Ovary (tissue), 9 donors: ENCODE results near the gene EML6. TPM values are rescaled to one million over a fixed set of nuclear protein-coding genes. Genes with fewer than 3 reads are reported as not detected.

Experiments
- DNase-seq, 5 donors: peaks; one replicate each; pipeline ENCODE4 v3.0.0-alpha.2; 2019 to 2020
- H3K27ac ChIP-seq, 2 donors: fragments of 200-600 bp; one replicate each; pipeline versions ENCODE4 v1.5.1 to v1.8.0; 2019 to 2022
- H3K27me3 ChIP-seq: fragments of 200-600 bp; one replicate; pipeline ENCODE4 v1.8.0; 2022
- H3K36me3 ChIP-seq: fragments of 200-600 bp; sonication (generic); one replicate; pipeline ENCODE4 v1.5.1; 2019
- H3K4me1 ChIP-seq: one replicate; pipeline ENCODE4 v1.8.1; 2013; ENCODE audit warnings: mild to moderate bottlenecking, moderate library complexity; ENCODE audit not compliant: insufficient read depth
- H3K4me3 ChIP-seq: fragments of 200-600 bp; sonication (generic); one replicate; pipeline ENCODE4 v1.5.1; 2017
- H3K9me3 ChIP-seq, 2 donors: fragments of 200-600 bp in 1 of 2; sonication (generic) in 1 of 2; one replicate each; pipeline versions ENCODE4 v1.5.1 to v1.8.1; 2013 to 2019; ENCODE audit warnings: mild to moderate bottlenecking in 1 of 2, moderate library complexity in 1 of 2
- EP300 ChIP-seq: sonication (generic); formaldehyde crosslinking; IDR thresholded peaks from one replicate; pipeline ENCODE4 v1.6.1; 2017; ENCODE audit warnings: antibody characterized with exemption
- POLR2A ChIP-seq: fragments of 450-650 bp; IDR thresholded peaks from one replicate; pipeline ENCODE4 v1.6.1; 2017; ENCODE audit warnings: antibody characterized with exemption, mild to moderate bottlenecking, moderate library complexity
- WGBS, 3 donors: extraction: QIAGEN DNeasy Blood & Tissue Kit in 1 of 3; methylation state at CpG; one replicate each; pipeline versions ENCODE4 v1.1.5 to v1.1.7; 2013 to 2017; 5-methylcytosine and 5-hydroxymethylcytosine counted together
- intact Hi-C, 4 donors: fragments of 100-400 bp; cut with DNase I; formaldehyde crosslinking; loops; one replicate each; pipeline versions ENCODE4 v1.11.0 to v1.15.1; 2022 to 2023
- polyA plus RNA-seq, 2 donors: library from polyadenylated mRNA; stranded (reverse); fragments of 200-250 nt in 1 of 2; fragments of 350-450 nt in 1 of 2; fragmentation: Illumina TruSeq in 1 of 2; extraction: RNeasy Lipid Tissue Mini Kit (QIAGEN cat#74804) in 1 of 2; gene quantifications; one replicate each; pipeline ENCODE4 v1.2.3, GENCODE V29; 2013 to 2014
- total RNA-seq, 7 donors: library from RNA; depleted of rRNA in 2 of 7; stranded (reverse); fragments of >200 nt in 2 of 7; fragmentation: NEBNext Ultra II Directional in 3 of 7; extraction: Animal tissue kit (Norgen Biotek cat#: 25700) in 3 of 7; gene quantifications; one replicate each; pipeline versions ENCODE4 v1.1.0 to v1.2.4, GENCODE V29; 2016 to 2023
- TF ChIP-seq, protein P1 (sequence below), 3 donors: fragments of 450-650 bp in 2 of 3; fragments of 200-600 bp in 1 of 3; IDR thresholded peaks; one replicate each; pipeline versions ENCODE4 v1.5.1 to v1.8.0; 2016 to 2022; ENCODE audit warnings: antibody characterized with exemption in 3 of 3, mild to moderate bottlenecking in 1 of 3
- donor health status: DM: no; HTN: no; CAD: no; lungs with moderate emphysema.
- donor health status: DM: no; HTN: no; CAD: no.
- donor health status: Bipolar disorder and iron deficiency.
- donor health status: DM: yes; HTN: yes; CAD: no.
- donor health status: DM: no; HTN: no; CAD: no.
- donor health status: DM: yes; HTN: yes; CAD: no.

EML6 gene
- total and polyA plus RNA-seq, 9 donors = 0.22 to 3.7 (median 0.48) TPM

DNA sequence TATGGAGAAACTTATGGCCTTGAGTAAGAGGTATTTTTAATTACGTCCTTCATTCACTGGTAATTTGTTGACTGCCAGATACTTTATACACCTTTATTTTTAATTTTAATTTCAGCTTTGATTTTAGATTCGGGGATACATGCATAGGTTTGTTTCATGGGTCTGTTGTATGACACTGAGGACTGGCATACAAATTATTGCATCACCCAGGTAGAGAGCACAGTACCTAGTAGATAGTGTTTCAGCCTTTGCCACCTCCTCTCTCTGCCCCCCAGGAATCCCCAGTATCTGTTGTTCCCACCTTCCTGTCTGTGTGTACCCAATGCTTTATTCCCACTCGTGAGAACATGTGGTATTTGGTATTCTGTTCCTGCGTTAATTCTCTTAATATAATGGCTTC lies 188.8 kb downstream of the EML6 start:
- no peaks in the 10 kb centered on the region for H3K27me3 ChIP-seq
- no peaks in the 10 kb centered on the region for H3K4me1 ChIP-seq
- TF ChIP-seq, protein P1, sequence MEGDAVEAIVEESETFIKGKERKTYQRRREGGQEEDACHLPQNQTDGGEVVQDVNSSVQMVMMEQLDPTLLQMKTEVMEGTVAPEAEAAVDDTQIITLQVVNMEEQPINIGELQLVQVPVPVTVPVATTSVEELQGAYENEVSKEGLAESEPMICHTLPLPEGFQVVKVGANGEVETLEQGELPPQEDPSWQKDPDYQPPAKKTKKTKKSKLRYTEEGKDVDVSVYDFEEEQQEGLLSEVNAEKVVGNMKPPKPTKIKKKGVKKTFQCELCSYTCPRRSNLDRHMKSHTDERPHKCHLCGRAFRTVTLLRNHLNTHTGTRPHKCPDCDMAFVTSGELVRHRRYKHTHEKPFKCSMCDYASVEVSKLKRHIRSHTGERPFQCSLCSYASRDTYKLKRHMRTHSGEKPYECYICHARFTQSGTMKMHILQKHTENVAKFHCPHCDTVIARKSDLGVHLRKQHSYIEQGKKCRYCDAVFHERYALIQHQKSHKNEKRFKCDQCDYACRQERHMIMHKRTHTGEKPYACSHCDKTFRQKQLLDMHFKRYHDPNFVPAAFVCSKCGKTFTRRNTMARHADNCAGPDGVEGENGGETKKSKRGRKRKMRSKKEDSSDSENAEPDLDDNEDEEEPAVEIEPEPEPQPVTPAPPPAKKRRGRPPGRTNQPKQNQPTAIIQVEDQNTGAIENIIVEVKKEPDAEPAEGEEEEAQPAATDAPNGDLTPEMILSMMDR (IDR thresholded peaks at IDR 0.05) = no peak
- no peak for TF ChIP-seq EP300
- no peak for TF ChIP-seq POLR2A
- H3K36me3 ChIP-seq = no peaks in the 10 kb centered on the region
- no peak overlapping the region for H3K4me3 ChIP-seq
- no peaks in the 10 kb centered on the region for H3K9me3 ChIP-seq
- no peak for DNase-seq
- H3K27ac ChIP-seq = no peak overlapping the region
- intact Hi-C loops = no loop called here
- 86 to 90% (median 90%) methylated on average over 4 of the region's 4 CpGs for WGBS, 3 donors

DNA sequence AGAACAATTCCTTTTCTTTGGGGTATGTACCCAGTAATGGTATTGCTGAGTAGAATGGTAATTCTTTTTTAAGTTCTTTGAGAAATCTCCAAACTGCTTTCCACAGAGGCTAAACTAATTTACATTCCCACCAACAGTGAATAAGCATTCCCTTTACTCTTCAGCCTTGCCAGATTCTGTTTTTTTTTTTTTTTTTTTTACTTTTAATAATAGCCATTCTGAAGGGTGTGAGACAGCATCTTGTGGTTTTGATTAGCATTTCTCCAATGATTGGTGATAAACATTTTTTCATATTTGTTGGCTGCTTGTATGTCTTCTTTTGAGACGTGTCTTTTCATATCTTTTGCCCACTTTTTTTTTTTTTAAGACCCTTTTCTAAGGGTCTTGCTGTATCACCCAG lies 189.4 kb downstream of the EML6 start:
- Histone ChIP-seq H3K27ac (no peak overlapping the region), H3K9me3 (no peaks in the 10 kb centered on the region), H3K4me3 (no peak overlapping the region), H3K4me1 (no peaks in the 10 kb centered on the region), H3K27me3 (no peaks in the 10 kb centered on the region), H3K36me3 (no peaks in the 10 kb centered on the region)
- DNase-seq = no peak
- 77 to 86% (median 83%) methylated on average over 1 of the region's 1 CpG for WGBS, 3 donors
- intact Hi-C loops = no loop called here
- TF ChIP-seq, protein P1 (IDR thresholded peaks at IDR 0.05) = no peak
- TF ChIP-seq EP300 (no peak), POLR2A (no peak)

DNA sequence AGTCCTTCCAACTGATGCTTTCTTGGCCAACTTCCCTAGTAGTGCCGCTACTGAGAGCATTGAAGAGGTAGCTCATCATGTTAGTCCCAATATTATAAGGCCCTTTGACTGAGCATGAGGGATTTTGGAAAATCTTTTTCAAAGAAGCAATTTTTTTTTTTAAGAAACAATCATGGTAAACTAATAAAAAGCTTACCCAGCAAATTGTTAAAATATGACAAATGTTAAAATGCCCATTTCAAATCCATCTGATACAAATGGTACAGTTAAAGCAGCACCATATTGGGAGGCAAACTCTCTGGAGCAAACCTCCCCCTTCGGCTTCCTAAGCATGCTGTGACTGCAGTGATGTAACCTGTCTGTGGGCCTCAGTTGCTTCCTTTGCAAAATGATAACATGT lies 191.2 kb downstream of the EML6 start:
- Histone ChIP-seq H3K27me3 (no peaks in the 10 kb centered on the region), H3K36me3 (no peaks in the 10 kb centered on the region), H3K27ac (no peak overlapping the region), H3K4me1 (no peaks in the 10 kb centered on the region), H3K9me3 (no peaks in the 10 kb centered on the region), H3K4me3 (no peak overlapping the region)
- TF ChIP-seq EP300 (no peak), POLR2A (no peak)
- TF ChIP-seq, protein P1 (IDR thresholded peaks at IDR 0.05) = no peak
- 95 to 96% (median 96%) methylated on average over 2 of the region's 2 CpGs for WGBS, 3 donors
- intact Hi-C loops = no loop called here
- DNase-seq = no peak

DNA sequence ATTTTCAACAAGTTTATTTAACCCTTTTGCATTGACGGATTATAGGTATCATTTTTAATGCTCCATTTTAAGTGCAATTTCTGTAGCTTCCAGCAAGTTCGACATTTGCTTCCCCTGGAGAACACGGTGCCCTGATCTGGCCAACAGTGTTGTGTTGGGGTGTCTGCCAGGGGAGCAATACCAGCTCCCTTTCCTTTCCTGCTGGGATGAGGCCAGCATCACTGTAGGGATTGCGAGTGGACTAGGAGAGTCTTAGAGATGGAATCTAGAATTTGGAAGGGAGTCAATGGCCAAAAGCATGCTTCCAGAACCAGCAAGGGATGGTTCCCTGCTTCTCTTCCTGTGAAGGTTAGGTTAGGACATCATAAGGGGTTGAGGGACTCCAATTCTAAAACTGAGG lies 191.6 kb downstream of the EML6 start:
- Histone ChIP-seq H3K27me3 (no peaks in the 10 kb centered on the region), H3K4me1 (no peaks in the 10 kb centered on the region), H3K36me3 (no peaks in the 10 kb centered on the region), H3K9me3 (no peaks in the 10 kb centered on the region), H3K4me3 (no peak overlapping the region), H3K27ac (no peak overlapping the region)
- intact Hi-C loops = no loop called here
- no peak for DNase-seq
- no peak for TF ChIP-seq EP300
- TF ChIP-seq POLR2A = no peak
- TF ChIP-seq, protein P1 (IDR thresholded peaks at IDR 0.05) = no peak
- 66 to 74% (median 70%) methylated on average over 4 of the region's 4 CpGs for WGBS, 3 donors

DNA sequence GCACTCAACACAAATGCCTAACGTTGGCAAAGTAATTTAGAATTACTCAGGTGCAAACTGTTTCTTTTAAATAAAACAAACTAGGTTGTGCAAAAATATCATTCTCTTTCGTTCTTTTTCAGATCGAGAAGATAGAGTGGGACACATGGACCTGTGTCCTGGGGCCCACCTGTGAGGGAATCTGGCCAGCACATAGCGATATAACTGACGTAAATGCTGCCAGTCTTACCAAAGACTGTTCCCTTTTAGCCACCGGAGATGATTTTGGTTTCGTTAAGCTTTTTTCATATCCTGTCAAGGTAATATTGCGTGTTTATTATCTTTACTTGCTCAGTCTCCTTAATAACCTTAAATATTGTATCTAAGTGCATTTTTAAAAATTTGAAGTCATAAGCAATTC lies 193.2 kb downstream of the EML6 start:
- Histone ChIP-seq H3K36me3 (no peaks in the 10 kb centered on the region), H3K4me3 (no peak overlapping the region), H3K9me3 (no peaks in the 10 kb centered on the region), H3K27ac (no peak overlapping the region), H3K27me3 (no peaks in the 10 kb centered on the region), H3K4me1 (no peaks in the 10 kb centered on the region)
- 89 to 91% (median 90%) methylated on average over 8 of the region's 8 CpGs for WGBS, 3 donors
- intact Hi-C loops = no loop called here
- no peak for DNase-seq
- TF ChIP-seq, protein P1 (IDR thresholded peaks at IDR 0.05) = no peak
- TF ChIP-seq POLR2A = no peak
- no peak for TF ChIP-seq EP300
